B cell (primary cell): ENCODE data around the gene AURKA. TPM values are rescaled to one million over a fixed set of nuclear protein-coding genes. Genes with fewer than 3 reads are reported as not detected.

Experiments
- ATAC-seq: fragments of 200-7000 bp; cut with Tn5 transposase; one replicate; pipeline ENCODE4 v1.10.0; 2021; ENCODE audit warnings: low read depth, mild to moderate bottlenecking, moderate number of reproducible peaks, moderate library complexity
- CTCF ChIA-PET: fragments of 350-600 bp; sonication (Branson Sonifier 250); formaldehyde crosslinking; loops from one replicate; lab custom pipeline; 2021; ENCODE audit warnings: antibody characterized with exemption, inconsistent platforms; lab: Charles Lee
- POLR2A ChIA-PET: fragments of 350-600 bp; sonication (Branson Sonifier 250); formaldehyde crosslinking; loops from one replicate; lab custom pipeline; 2021; ENCODE audit warnings: antibody characterized with exemption; lab: Charles Lee
- DNase-seq: peaks from one replicate; pipeline ENCODE4 v3.0.0; 2013
- H2AFZ ChIP-seq: 2 replicates; pipeline ENCODE4 v1.6.1; 2012; ENCODE audit warnings: mild to moderate bottlenecking, low read depth, low read length; ENCODE audit not compliant: insufficient read depth, poor library complexity, severe bottlenecking
- H3K27ac ChIP-seq, 2 donors: 1 replicate in 1 of 2; 2 replicates in 1 of 2; pipeline ENCODE4 v1.5.1; 2012 to 2013; ENCODE audit warnings: low read length in 2 of 2, mild to moderate bottlenecking in 2 of 2, moderate library complexity in 1 of 2
- H3K27me3 ChIP-seq, 4 experiments: fragments of 200-600 bp in 1 of 4; sonication (generic) in 1 of 4; replicated peaks in 1 of 4; 1 replicate in 2 of 4; 2 replicates in 2 of 4; pipeline versions ENCODE4 v1.6.1 to v1.7.0; 2013 to 2016; ENCODE audit warnings: low read length in 3 of 4, mild to moderate bottlenecking in 2 of 4, mixed read lengths in 1 of 4, moderate library complexity in 1 of 4; ENCODE audit not compliant: insufficient read depth in 4 of 4, control insufficient read depth in 3 of 4; ENCODE audit errors: control extremely low read depth in 1 of 4
- H3K36me3 ChIP-seq, 2 experiments: replicated peaks in 1 of 2; 1 replicate in 1 of 2; 2 replicates in 1 of 2; pipeline versions ENCODE4 v1.6.1 to v1.7.1; 2013; ENCODE audit warnings: low read length in 1 of 2; ENCODE audit not compliant: insufficient read depth in 2 of 2, control insufficient read depth in 1 of 2; ENCODE audit errors: control extremely low read depth in 1 of 2, extremely low read depth in 1 of 2
- H3K4me1 ChIP-seq, 2 donors: fragments of 200-600 bp in 1 of 2; sonication (generic) in 1 of 2; 1 replicate in 1 of 2; 2 replicates in 1 of 2; pipeline versions ENCODE4 v1.5.1 to v1.6.1; 2013 to 2017; ENCODE audit warnings: low read length in 2 of 2; ENCODE audit not compliant: control insufficient read depth in 2 of 2, insufficient read depth in 2 of 2
- H3K4me2 ChIP-seq: replicated peaks from 2 replicates; pipeline ENCODE3; 2012; ENCODE audit warnings: mild to moderate bottlenecking, low read depth, low read length; ENCODE audit not compliant: poor library complexity, severe bottlenecking
- H3K4me3 ChIP-seq, 5 experiments: fragments of 200-600 bp in 1 of 5; sonication (generic) in 1 of 5; 1 replicate in 3 of 5; 2 replicates in 2 of 5; pipeline versions ENCODE4 v1.5.1 to v1.7.0; 2011 to 2016; ENCODE audit warnings: low read length in 4 of 5, mild to moderate bottlenecking in 4 of 5, low read depth in 2 of 5, control low read depth in 1 of 5, moderate library complexity in 1 of 5; ENCODE audit not compliant: insufficient read depth in 1 of 5; ENCODE audit errors: control extremely low read depth in 1 of 5, extremely low read depth in 1 of 5
- H3K79me2 ChIP-seq: fragments of 200-600 bp; sonication (generic); one replicate; pipeline ENCODE4 v1.6.0; 2016; ENCODE audit warnings: low read length; ENCODE audit not compliant: control insufficient read depth, insufficient read depth
- H3K9ac ChIP-seq: fragments of 200-600 bp; sonication (generic); 2 replicates; pipeline ENCODE4 v1.6.1; 2017; ENCODE audit warnings: mild to moderate bottlenecking, low read length, moderate library complexity
- H3K9me3 ChIP-seq, 3 donors: one replicate each; pipeline versions ENCODE4 v1.6.1 to v1.7.1; 2013; ENCODE audit warnings: low read length in 2 of 3; ENCODE audit not compliant: control insufficient read depth in 2 of 3, insufficient read depth in 1 of 3; ENCODE audit errors: control extremely low read depth in 1 of 3
- H4K20me1 ChIP-seq: 2 replicates; pipeline ENCODE4 v1.6.0; 2012; ENCODE audit warnings: mild to moderate bottlenecking, low read length; ENCODE audit not compliant: insufficient read depth, control insufficient read depth, poor library complexity, severe bottlenecking
- H3K27ac Mint-ChIP-seq: one replicate; pipeline ENCODE4 v1.8.0; 2021; ENCODE audit warnings: mixed read lengths
- H3K27me3 Mint-ChIP-seq: one replicate; pipeline ENCODE4 v1.8.0; 2021; ENCODE audit warnings: mixed read lengths
- H3K4me1 Mint-ChIP-seq: one replicate; pipeline ENCODE4 v1.8.0; 2021; ENCODE audit warnings: mixed read lengths
- H3K4me3 Mint-ChIP-seq: one replicate; pipeline ENCODE4 v1.8.0; 2021; ENCODE audit warnings: mixed read lengths
- H3K9me3 Mint-ChIP-seq: one replicate; pipeline ENCODE4 v1.8.0; 2022; ENCODE audit warnings: mixed read lengths; ENCODE audit not compliant: insufficient read depth
- CTCF ChIP-seq: fragments of 200-600 bp; IDR thresholded peaks from one replicate; pipeline ENCODE4 v1.8.0; 2022; ENCODE audit warnings: antibody characterized with exemption, mild to moderate bottlenecking
- EZH2 ChIP-seq: IDR thresholded peaks from 2 replicates; pipeline ENCODE4 v1.6.1; 2012; ENCODE audit warnings: borderline replicate concordance, low read depth, mild to moderate bottlenecking, moderate library complexity, low read length; ENCODE audit not compliant: insufficient read depth, poor library complexity, severe bottlenecking
- WGBS: methylation state at CpG from one replicate; pipeline ENCODE4 v1.1.5; 2013; ENCODE audit warnings: missing lambda C conversion rate; ENCODE audit not compliant: insufficient coverage; 5-methylcytosine and 5-hydroxymethylcytosine counted together
- intact Hi-C: fragments of 100-400 bp; cut with micrococcal nuclease; formaldehyde crosslinking; loops from one replicate; pipeline ENCODE4 v1.10.0; 2022
- polyA plus RNA-seq: library from polyadenylated mRNA; depleted of rRNA; stranded (reverse); fragments of >200 nt; gene quantifications from 2 replicates; pipeline ENCODE4 v1.2.3, GENCODE V29; 2012
- total RNA-seq, 2 donors: library from RNA; stranded (reverse); fragments of 120-200 nt in 1 of 2; gene quantifications; 1 replicate in 1 of 2; 2 replicates in 1 of 2; pipeline versions ENCODE4 v1.2.3 to v1.2.4, GENCODE V29; 2013 to 2022

Gene AURKA
- total and polyA plus RNA-seq, 2 donors (not counting 1 experiment from before 2014, with no cell fraction given): 0.86 to 3.9 TPM

GRCh38 chr20:56431471-56431870, 39.5 kb upstream of the AURKA start:
- DNase-seq: no peak
- no peak for ATAC-seq
- ChIA-PET CTCF (interaction anchor here (0.7 kb wide), 1 partner anchor 249 kb away, joined by 4 read pairs; no protein-coding TSS in a partner anchor), POLR2A (no interaction called here)
- H3K4me2 ChIP-seq: no peak overlapping the region
- 100% methylated on average over 1 of the region's 3 CpGs for WGBS
- no peak overlapping the region for H3K9ac ChIP-seq
- Mint-ChIP-seq H3K9me3 (no peaks in the 10 kb centered on the region), H3K27me3 (peaks cover 5% of the 10 kb centered on the region), H3K4me1 (peaks cover 33% of the 10 kb centered on the region), H3K27ac (no peak overlapping the region), H3K4me3 (no peak overlapping the region)
- no peaks in the 10 kb centered on the region for H3K79me2 ChIP-seq
- TF ChIP-seq EZH2: no peak
- TF ChIP-seq CTCF: no peak
- peaks cover 0 to 6% (median 2%) of the 10 kb centered on the region in 4 experiments for H3K27me3 ChIP-seq
- H3K9me3 ChIP-seq: peaks cover 0 to 1% (median 0%) of the 10 kb centered on the region in 3 donors
- H3K27ac ChIP-seq: no peak overlapping the region
- intact Hi-C loops: no loop called here
- H2AFZ ChIP-seq: no peak overlapping the region
- peaks cover 13 to 27% of the 10 kb centered on the region in 2 donors for H3K4me1 ChIP-seq
- H3K4me3 ChIP-seq: no peak overlapping the region
- no peaks in the 10 kb centered on the region for H3K36me3 ChIP-seq
- no peaks in the 10 kb centered on the region for H4K20me1 ChIP-seq

GRCh38 chr20:56430957-56431356, 38.9 kb upstream of the AURKA start:
- peaks cover 13 to 27% of the 10 kb centered on the region in 2 donors for H3K4me1 ChIP-seq
- intact Hi-C loops: no loop called here
- H2AFZ ChIP-seq: no peak overlapping the region
- H3K4me2 ChIP-seq: no peak overlapping the region
- H3K27ac ChIP-seq: no peak overlapping the region
- H3K79me2 ChIP-seq: no peaks in the 10 kb centered on the region
- peaks cover 33% of the 10 kb centered on the region for H3K4me1 Mint-ChIP-seq
- H3K27ac Mint-ChIP-seq: no peak overlapping the region
- 100% methylated on average over 1 of the region's 1 CpG for WGBS
- no peak for DNase-seq
- H3K9me3 ChIP-seq: peaks cover 0 to 1% (median 0%) of the 10 kb centered on the region in 3 donors
- ATAC-seq: no peak
- peaks cover 0 to 12% (median 3%) of the 10 kb centered on the region in 4 experiments for H3K27me3 ChIP-seq
- peaks cover 7% of the 10 kb centered on the region for H3K27me3 Mint-ChIP-seq
- no peaks in the 10 kb centered on the region for H4K20me1 ChIP-seq
- H3K9ac ChIP-seq: no peak overlapping the region
- no peak overlapping the region for H3K4me3 Mint-ChIP-seq
- CTCF ChIA-PET: no interaction called here
- POLR2A ChIA-PET: no interaction called here
- no peaks in the 10 kb centered on the region for H3K36me3 ChIP-seq
- no peak overlapping the region for H3K4me3 ChIP-seq
- TF ChIP-seq EZH2: no peak
- no peak for TF ChIP-seq CTCF
- no peaks in the 10 kb centered on the region for H3K9me3 Mint-ChIP-seq
